Esophagus mucosa (tissue), 1 donor: Measurements from ENCODE around the gene GAK. TPM values are rescaled to one million over a fixed set of nuclear protein-coding genes. Genes with fewer than 3 reads are reported as not detected.

Source experiments
- ATAC-seq: fragments of 200-7000 bp; cut with Tn5 transposase; one replicate; pipeline ENCODE4 v1.9.1; 2020
- total RNA-seq: library from RNA; stranded (reverse); gene quantifications from one replicate; pipeline ENCODE4 v1.2.4, GENCODE V29; 2023
- donor health status: DM: yes; HTN: yes; CAD: no.

The GAK gene
- total RNA-seq, 1 donor from 2014 or later = 69.1 TPM

GRCh38 chr4:845836-846251 lies 86.3 kb downstream of the GAK start:
- ATAC-seq = no peak

GRCh38 chr4:845233-845835 lies 86.8 kb downstream of the GAK start:
- no peak for ATAC-seq

GRCh38 chr4:844752-845232 lies 87.3 kb downstream of the GAK start:
- no peak for ATAC-seq

GRCh38 chr4:839675-840443 lies 92.3 kb downstream of the GAK start:
- no peak for ATAC-seq

GRCh38 chr4:837772-838171 lies 94.3 kb downstream of the GAK start:
- no peak for ATAC-seq

GRCh38 chr4:836750-837301 lies 95.3 kb downstream of the GAK start:
- ATAC-seq = peak; percentile 13

- ATAC-seq = no peak
Measured at GRCh38 chr4:836003-836511, 96.1 kb downstream of the GAK start.

GRCh38 chr4:835148-836002 lies 96.7 kb downstream of the GAK start:
- no peak for ATAC-seq

GRCh38 chr4:834368-835147 lies 97.6 kb downstream of the GAK start:
- no peak for ATAC-seq

- ATAC-seq = no peak
Measured at GRCh38 chr4:833731-834367, 98.3 kb downstream of the GAK start.

- no peak for ATAC-seq
Measured at GRCh38 chr4:833156-833555, 99.0 kb downstream of the GAK start.

GRCh38 chr4:832536-832935 lies 99.6 kb downstream of the GAK start:
- ATAC-seq = no peak

- no peak for ATAC-seq
Measured at GRCh38 chr4:832108-832507, 100.0 kb downstream of the GAK start.

- ATAC-seq = no peak
Measured at GRCh38 chr4:831483-831805, 100.7 kb downstream of the GAK start.

GRCh38 chr4:830601-831482 lies 101.3 kb downstream of the GAK start:
- no peak for ATAC-seq

- ATAC-seq = no peak
Measured at GRCh38 chr4:829761-830600, 102.1 kb downstream of the GAK start.

- no peak for ATAC-seq
Measured at GRCh38 chr4:829291-829690, 102.8 kb downstream of the GAK start.

GRCh38 chr4:828641-829271 lies 103.4 kb downstream of the GAK start:
- no peak for ATAC-seq
